Mammary epithelial cell (primary cell): Measurements from ENCODE around the gene KCNG2.

Source experiments
- EZH2 ChIP-seq: IDR thresholded peaks from 2 replicates; pipeline ENCODE4 v1.6.1; 2012; ENCODE audit warnings: low read length, inconsistent platforms, borderline replicate concordance
- TF ChIP-seq, protein P1 (sequence below), 2 donors: IDR thresholded peaks in 1 of 2; conservative IDR thresholded peaks in 1 of 2; 2 replicates each; pipeline ENCODE4 v1.5.1; 2011 to 2012; ENCODE audit warnings: inconsistent platforms in 2 of 2, low read length in 2 of 2, mild to moderate bottlenecking in 2 of 2, control low read depth in 1 of 2, low read depth in 1 of 2; ENCODE audit not compliant: insufficient read depth in 1 of 2; ENCODE audit errors: extremely low read depth in 1 of 2

DNA sequence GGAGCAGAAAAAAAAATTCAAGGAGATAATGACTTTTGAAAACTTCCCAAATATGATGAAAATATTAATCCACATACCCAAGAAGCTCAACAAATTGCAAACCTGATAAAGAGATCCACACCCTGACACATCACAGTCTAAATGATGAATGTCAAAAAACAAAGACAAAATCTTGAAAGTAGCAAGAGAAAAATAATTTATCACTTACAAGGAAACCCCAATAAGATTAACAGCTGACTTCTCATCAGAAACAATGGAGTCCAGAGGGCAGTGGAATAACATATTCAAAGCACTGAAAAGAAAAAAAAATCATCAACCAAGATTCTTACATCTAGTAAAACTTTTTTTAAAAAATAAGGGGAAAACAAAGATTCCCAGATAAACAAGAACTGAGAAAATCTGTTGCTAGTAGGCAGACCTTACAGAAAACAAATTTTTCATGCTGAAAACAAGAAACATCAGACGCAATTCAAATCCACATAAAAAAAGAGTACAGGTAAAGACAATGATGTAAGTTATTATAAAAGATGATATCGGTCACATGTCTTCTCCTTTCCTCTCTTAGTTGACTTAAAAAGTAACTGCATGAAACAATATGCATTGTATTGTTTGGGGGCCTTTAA lies 132.4 kb downstream of the KCNG2 start:
- TF ChIP-seq, protein P1, sequence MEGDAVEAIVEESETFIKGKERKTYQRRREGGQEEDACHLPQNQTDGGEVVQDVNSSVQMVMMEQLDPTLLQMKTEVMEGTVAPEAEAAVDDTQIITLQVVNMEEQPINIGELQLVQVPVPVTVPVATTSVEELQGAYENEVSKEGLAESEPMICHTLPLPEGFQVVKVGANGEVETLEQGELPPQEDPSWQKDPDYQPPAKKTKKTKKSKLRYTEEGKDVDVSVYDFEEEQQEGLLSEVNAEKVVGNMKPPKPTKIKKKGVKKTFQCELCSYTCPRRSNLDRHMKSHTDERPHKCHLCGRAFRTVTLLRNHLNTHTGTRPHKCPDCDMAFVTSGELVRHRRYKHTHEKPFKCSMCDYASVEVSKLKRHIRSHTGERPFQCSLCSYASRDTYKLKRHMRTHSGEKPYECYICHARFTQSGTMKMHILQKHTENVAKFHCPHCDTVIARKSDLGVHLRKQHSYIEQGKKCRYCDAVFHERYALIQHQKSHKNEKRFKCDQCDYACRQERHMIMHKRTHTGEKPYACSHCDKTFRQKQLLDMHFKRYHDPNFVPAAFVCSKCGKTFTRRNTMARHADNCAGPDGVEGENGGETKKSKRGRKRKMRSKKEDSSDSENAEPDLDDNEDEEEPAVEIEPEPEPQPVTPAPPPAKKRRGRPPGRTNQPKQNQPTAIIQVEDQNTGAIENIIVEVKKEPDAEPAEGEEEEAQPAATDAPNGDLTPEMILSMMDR (conservative IDR thresholded peaks at IDR 0.05 in 1 of 2, IDR thresholded peaks at IDR 0.05 in 1 of 2; ENCODE audit: extremely low read depth in 1 of 2, insufficient read depth in 1 of 2, low read depth in 1 of 2, low read length in 2 of 2), result no peak
- TF ChIP-seq EZH2, result no peak
